ENCODE results near the gene NFIB.

GRCh38 chr9:14245901-14246525, 67.9 kb downstream of the NFIB start:
- TF ChIP-seq CTCF (optimal IDR thresholded peaks at IDR 0.05 in 1 of 3, IDR thresholded peaks at IDR 0.05 in 1 of 3, conservative IDR thresholded peaks at IDR 0.05 in 1 of 3; ENCODE audit: extremely low read depth in 1 of 3, insufficient read depth in 2 of 3, low read length in 3 of 3) (no peak), EZH2 (IDR thresholded peaks at IDR 0.05; ENCODE audit: low read length) (no peak)

All from keratinocyte (primary cell).